ENCODE measurements around the gene ATP2A1. TPM values are rescaled to one million over a fixed set of nuclear protein-coding genes. Genes with fewer than 3 reads are reported as not detected.
"Not testable (repeated sequence)": the region's sequence is repeated elsewhere in the genome, so short reads cannot be mapped to it uniquely, and the experiment has no call there.

The ATP2A1 gene
- total and polyA plus RNA-seq, 3 experiments from 2014 or later = 1.9 to 2.1 TPM; not detected in 1

GRCh38 chr16:28884045-28884444 is 5.8 kb downstream of the ATP2A1 start:
- ChIA-PET CTCF (no interaction called here), POLR2A (no interaction called here)
- no peak for DNase-seq
- H3K9me3 Mint-ChIP-seq = no peaks in the 10 kb centered on the region
- peaks cover 12 to 13% (median 13%) of the 10 kb centered on the region in 3 donors for H3K4me1 Mint-ChIP-seq
- peak overlapping the region in 1 of 7 donors; percentile 34 for H3K4me3 Mint-ChIP-seq
- H3K9me3 ChIP-seq (ENCODE audit: low read length) = no peaks in the 10 kb centered on the region
- peaks cover 0 to 2% of the 10 kb centered on the region in 2 donors for H3K27me3 Mint-ChIP-seq
- peaks cover 0 to 2% (median 0%) of the 10 kb centered on the region in 3 donors for H3K36me3 Mint-ChIP-seq
- no peaks in the 10 kb centered on the region for H3K36me3 ChIP-seq (ENCODE audit: insufficient read depth, low read length)
- peak overlapping the region in 1 of 8 donors; percentile 63 for H3K27ac Mint-ChIP-seq
- H3K27me3 ChIP-seq (ENCODE audit: insufficient read depth, low read length, poor library complexity, severe bottlenecking) = no peaks in the 10 kb centered on the region
- no peak overlapping the region for H3K27ac ChIP-seq (ENCODE audit: low read depth, low read length)
- H3K4me3 ChIP-seq (ENCODE audit: low read length) = no peak overlapping the region
- peaks cover 12% of the 10 kb centered on the region for H3K4me1 ChIP-seq (ENCODE audit: insufficient read depth, low read length)

- no peaks in the 10 kb centered on the region for H3K36me3 ChIP-seq (ENCODE audit: insufficient read depth, low read length)
- POLR2A ChIA-PET = no interaction called here
- no peaks in the 10 kb centered on the region for H3K27me3 ChIP-seq (ENCODE audit: insufficient read depth, low read length, poor library complexity, severe bottlenecking)
- Mint-ChIP-seq H3K36me3 (no peaks in the 10 kb centered on the region), H3K27me3 (peaks cover 0 to 2% of the 10 kb centered on the region in 2 donors), H3K4me3 (peak overlapping the region in 1 of 7 donors; percentile 13), H3K4me1 (no peaks in the 10 kb centered on the region), H3K27ac (no peak overlapping the region), H3K9me3 (no peaks in the 10 kb centered on the region)
- no peak overlapping the region for H3K27ac ChIP-seq (ENCODE audit: low read depth, low read length)
- H3K9me3 ChIP-seq (ENCODE audit: low read length) = no peaks in the 10 kb centered on the region
- DNase-seq = no peak
- H3K4me1 ChIP-seq (ENCODE audit: insufficient read depth, low read length) = no peaks in the 10 kb centered on the region
- CTCF ChIA-PET = no interaction called here
- H3K4me3 ChIP-seq (ENCODE audit: low read length) = no peak overlapping the region
These were observed 8.7 kb downstream of the ATP2A1 start for GRCh38 chr16:28886945-28887344.

GRCh38 chr16:28890355-28890754 is 12.1 kb downstream of the ATP2A1 start:
- CTCF ChIA-PET = interaction anchor here (0.8 kb wide), 1 partner anchor 55 kb away, joined by 3 read pairs; no protein-coding TSS in a partner anchor
- POLR2A ChIA-PET = not testable (repeated sequence)

GRCh38 chr16:28891964-28892890 is 13.9 kb downstream of the ATP2A1 start:
- Mint-ChIP-seq H3K9me3 (no peaks in the 10 kb centered on the region), H3K27ac (peak overlapping the region in 1 of 8 donors; percentile 34), H3K27me3 (no peaks in the 10 kb centered on the region), H3K4me1 (no peaks in the 10 kb centered on the region), H3K36me3 (no peaks in the 10 kb centered on the region), H3K4me3 (no peak overlapping the region)
- no peaks in the 10 kb centered on the region for H3K4me1 ChIP-seq (ENCODE audit: insufficient read depth, low read length)
- no peaks in the 10 kb centered on the region for H3K36me3 ChIP-seq (ENCODE audit: insufficient read depth, low read length)
- DNase-seq = no peak
- ChIA-PET CTCF (no interaction called here), POLR2A (no interaction called here)
- no peaks in the 10 kb centered on the region for H3K27me3 ChIP-seq (ENCODE audit: insufficient read depth, low read length, poor library complexity, severe bottlenecking)
- no peak overlapping the region for H3K27ac ChIP-seq (ENCODE audit: low read depth, low read length)
- H3K4me3 ChIP-seq (ENCODE audit: low read length) = no peak overlapping the region
- no peaks in the 10 kb centered on the region for H3K9me3 ChIP-seq (ENCODE audit: low read length)

More at GRCh38 chr16:28890355-28890754, 12.1 kb downstream of the ATP2A1 start:
- H3K4me1 ChIP-seq (ENCODE audit: insufficient read depth, low read length); H3K27me3 Mint-ChIP-seq; H3K27ac Mint-ChIP-seq; H3K4me1 Mint-ChIP-seq; H3K27me3 ChIP-seq (ENCODE audit: insufficient read depth, low read length, poor library complexity, severe bottlenecking); H3K36me3 ChIP-seq (ENCODE audit: insufficient read depth, low read length); DNase-seq; H3K9me3 Mint-ChIP-seq; H3K4me3 Mint-ChIP-seq; H3K27ac ChIP-seq (ENCODE audit: low read depth, low read length); H3K36me3 Mint-ChIP-seq; H3K4me3 ChIP-seq (ENCODE audit: low read length); H3K9me3 ChIP-seq (ENCODE audit: low read length): not testable (repeated sequence)

GRCh38 chr16:28893291-28893690 is 15.0 kb downstream of the ATP2A1 start:
- no peaks in the 10 kb centered on the region for H3K27me3 ChIP-seq (ENCODE audit: insufficient read depth, low read length, poor library complexity, severe bottlenecking)
- Mint-ChIP-seq H3K4me1 (no peaks in the 10 kb centered on the region), H3K27ac (no peak overlapping the region), H3K9me3 (no peaks in the 10 kb centered on the region), H3K27me3 (no peaks in the 10 kb centered on the region), H3K4me3 (no peak overlapping the region), H3K36me3 (no peaks in the 10 kb centered on the region)
- no peaks in the 10 kb centered on the region for H3K36me3 ChIP-seq (ENCODE audit: insufficient read depth, low read length)
- no peaks in the 10 kb centered on the region for H3K4me1 ChIP-seq (ENCODE audit: insufficient read depth, low read length)
- ChIA-PET CTCF (no interaction called here), POLR2A (no interaction called here)
- no peak overlapping the region for H3K4me3 ChIP-seq (ENCODE audit: low read length)
- no peak overlapping the region for H3K27ac ChIP-seq (ENCODE audit: low read depth, low read length)
- no peaks in the 10 kb centered on the region for H3K9me3 ChIP-seq (ENCODE audit: low read length)
- no peak for DNase-seq

- H3K4me3 Mint-ChIP-seq = no peak overlapping the region
- ChIA-PET CTCF (interaction anchor here (1.0 kb wide), 1 partner anchor 22 kb away, joined by 3 read pairs; no protein-coding TSS in a partner anchor), POLR2A (no interaction called here)
- no peak for DNase-seq
- Histone ChIP-seq H3K4me1 (ENCODE audit: insufficient read depth, low read length) (no peaks in the 10 kb centered on the region), H3K4me3 (ENCODE audit: low read length) (no peak overlapping the region), H3K36me3 (ENCODE audit: insufficient read depth, low read length) (no peaks in the 10 kb centered on the region), H3K9me3 (ENCODE audit: low read length) (no peaks in the 10 kb centered on the region), H3K27ac (ENCODE audit: low read depth, low read length) (no peak overlapping the region), H3K27me3 (ENCODE audit: insufficient read depth, low read length, poor library complexity, severe bottlenecking) (no peaks in the 10 kb centered on the region)
- no peaks in the 10 kb centered on the region for H3K36me3 Mint-ChIP-seq
- no peaks in the 10 kb centered on the region for H3K4me1 Mint-ChIP-seq
- no peak overlapping the region for H3K27ac Mint-ChIP-seq
- H3K9me3 Mint-ChIP-seq = no peaks in the 10 kb centered on the region
- no peaks in the 10 kb centered on the region for H3K27me3 Mint-ChIP-seq
These were observed 17.3 kb downstream of the ATP2A1 start for GRCh38 chr16:28895609-28896008.

GRCh38 chr16:28897826-28898225 is 19.5 kb downstream of the ATP2A1 start:
- Mint-ChIP-seq H3K4me1 (peaks cover 0 to 4% (median 0%) of the 10 kb centered on the region in 3 donors), H3K4me3 (no peak overlapping the region), H3K27me3 (no peaks in the 10 kb centered on the region), H3K36me3 (no peaks in the 10 kb centered on the region), H3K9me3 (no peaks in the 10 kb centered on the region), H3K27ac (peak overlapping the region in 1 of 8 donors; percentile 42)
- POLR2A ChIA-PET = no interaction called here
- Histone ChIP-seq H3K27ac (ENCODE audit: low read depth, low read length) (no peak overlapping the region), H3K4me1 (ENCODE audit: insufficient read depth, low read length) (no peaks in the 10 kb centered on the region), H3K4me3 (ENCODE audit: low read length) (no peak overlapping the region), H3K9me3 (ENCODE audit: low read length) (no peaks in the 10 kb centered on the region), H3K36me3 (ENCODE audit: insufficient read depth, low read length) (no peaks in the 10 kb centered on the region), H3K27me3 (ENCODE audit: insufficient read depth, low read length, poor library complexity, severe bottlenecking) (no peaks in the 10 kb centered on the region)
- CTCF ChIA-PET = interaction anchor here (1.3 kb wide), 1 partner anchor 48 kb away, joined by 6 read pairs; no protein-coding TSS in a partner anchor
- DNase-seq = no peak

- no peak for DNase-seq
- POLR2A ChIA-PET = no interaction called here
- H3K9me3 Mint-ChIP-seq = no peaks in the 10 kb centered on the region
- no peaks in the 10 kb centered on the region for H3K27me3 Mint-ChIP-seq
- Histone ChIP-seq H3K4me1 (ENCODE audit: insufficient read depth, low read length) (no peaks in the 10 kb centered on the region), H3K36me3 (ENCODE audit: insufficient read depth, low read length) (no peaks in the 10 kb centered on the region), H3K9me3 (ENCODE audit: low read length) (no peaks in the 10 kb centered on the region), H3K4me3 (ENCODE audit: low read length) (no peak overlapping the region), H3K27me3 (ENCODE audit: insufficient read depth, low read length, poor library complexity, severe bottlenecking) (no peaks in the 10 kb centered on the region), H3K27ac (ENCODE audit: low read depth, low read length) (no peak overlapping the region)
- H3K36me3 Mint-ChIP-seq = no peaks in the 10 kb centered on the region
- H3K27ac Mint-ChIP-seq = peak overlapping the region in 1 of 8 donors; percentile 42
- peaks cover 0 to 6% (median 0%) of the 10 kb centered on the region in 3 donors for H3K4me1 Mint-ChIP-seq
- no peak overlapping the region for H3K4me3 Mint-ChIP-seq
- CTCF ChIA-PET = interaction anchor here (1.3 kb wide), 1 partner anchor 47 kb away, joined by 6 read pairs; no protein-coding TSS in a partner anchor
These were observed 20.0 kb downstream of the ATP2A1 start for GRCh38 chr16:28898266-28898665.
